HepG2 (cell line): ENCODE data around the gene ATE1. TPM values are rescaled to one million over a fixed set of nuclear protein-coding genes. Genes with fewer than 3 reads are reported as not detected.

Source experiments
- ARID3A ChIP-seq: IDR thresholded peaks from 2 replicates; pipeline ENCODE4 v1.6.1; 2012; ENCODE audit warnings: low read depth, low read length, improper control_type of control experiment
- CCAR2 ChIP-seq: fragments of 200-400 bp; formaldehyde crosslinking; optimal IDR thresholded peaks from 2 replicates; pipeline ENCODE3; 2018; ENCODE audit warnings: low read depth, mild to moderate bottlenecking, low read length, moderate library complexity
- FOXM1 ChIP-seq: sonication (generic); formaldehyde crosslinking; IDR thresholded peaks from 2 replicates; pipeline ENCODE4 v1.5.0; 2020; ENCODE audit warnings: missing genetic modification reagents
- JUND ChIP-seq: sonication (generic); formaldehyde crosslinking; IDR thresholded peaks from 2 replicates; pipeline ENCODE4 v1.8.0; 2022; ENCODE audit warnings: mild to moderate bottlenecking, missing genetic modification reagents
- MAF1 ChIP-seq: sonication (generic); formaldehyde crosslinking; IDR thresholded peaks from 2 replicates; pipeline ENCODE4 v1.5.0; 2020; ENCODE audit warnings: missing genetic modification reagents, borderline replicate concordance
- NRL ChIP-seq: sonication (generic); formaldehyde crosslinking; IDR thresholded peaks from 2 replicates; pipeline ENCODE4 v1.5.0; 2020; ENCODE audit warnings: missing genetic modification reagents, mild to moderate bottlenecking, moderate library complexity, borderline replicate concordance
- PRDM15 ChIP-seq: sonication (generic); formaldehyde crosslinking; IDR thresholded peaks from 2 replicates; pipeline ENCODE4 v1.4.0; 2020; ENCODE audit warnings: missing genetic modification reagents
- RFXANK ChIP-seq: IDR thresholded peaks from 2 replicates; pipeline ENCODE4 v1.6.1; 2016
- SMARCE1 ChIP-seq: fragments of 450-650 bp; IDR thresholded peaks from 2 replicates; pipeline ENCODE4 v1.6.1; 2017; ENCODE audit warnings: borderline replicate concordance
- ZBTB14 ChIP-seq: sonication (generic); formaldehyde crosslinking; IDR thresholded peaks from 2 replicates; pipeline ENCODE4 v1.4.0; 2020; ENCODE audit warnings: missing genetic modification reagents
- ZBTB26 ChIP-seq: IDR thresholded peaks from 2 replicates; pipeline ENCODE4 v1.6.1; 2016; ENCODE audit warnings: missing compliant biosample characterization, missing genetic modification reagents, borderline replicate concordance
- ZBTB4 ChIP-seq: sonication (generic); formaldehyde crosslinking; IDR thresholded peaks from 2 replicates; pipeline ENCODE4 v1.4.0; 2020; ENCODE audit warnings: missing genetic modification reagents, mild to moderate bottlenecking, borderline replicate concordance
- ZBTB49 ChIP-seq: sonication (generic); formaldehyde crosslinking; IDR thresholded peaks from 2 replicates; pipeline ENCODE4 v1.4.0; 2020; ENCODE audit warnings: missing genetic modification reagents, borderline replicate concordance
- ZNF33B ChIP-seq: sonication (generic); formaldehyde crosslinking; IDR thresholded peaks from 2 replicates; pipeline ENCODE4 v1.5.1; 2020; ENCODE audit warnings: mild to moderate bottlenecking, missing genetic modification reagents
- ZNF816 ChIP-seq: sonication (generic); formaldehyde crosslinking; IDR thresholded peaks from 2 replicates; pipeline ENCODE4 v1.8.0; 2022; ENCODE audit warnings: missing genetic modification reagents, mild to moderate bottlenecking, borderline replicate concordance
- polyA plus RNA-seq, 8 experiments: library from polyadenylated mRNA; depleted of rRNA in 3 of 8; stranded (reverse) in 7 of 8; unstranded in 1 of 8; fragments of >200 nt; fragmentation: Illumina TruSeq in 4 of 8; extraction: Trizol in 4 of 8; gene quantifications; 2 replicates each; pipeline versions ENCODE4 v1.2.1 to v1.2.3, GENCODE V29; 2011 to 2016; ENCODE audit warnings: low read depth in 4 of 8, missing spikeins in 1 of 8, mixed read lengths in 1 of 8; ENCODE audit not compliant: insufficient read depth in 1 of 8
- total RNA-seq, 5 experiments: library from RNA; depleted of rRNA; stranded (reverse); fragments of >200 nt; fragmentation: Illumina TruSeq; extraction: Trizol; gene quantifications; 2 replicates each; pipeline ENCODE4 v1.2.3, GENCODE V29; 2016; ENCODE audit warnings: low read depth in 1 of 5

The ATE1 gene
- total and polyA plus RNA-seq, 2 of the 13 experiments (the other 11 are each of a cell fraction or from before 2014, with no cell fraction given): 17.5 to 42.2 TPM

GRCh38 chr10:121935702-121936101 is 7.9 kb upstream of the ATE1 start (continued):
- TF ChIP-seq ZBTB49 (CRISPR knock-in tag): no peak
- peak; percentile 93; the same call in 1 of the 2 replicates for TF ChIP-seq ZBTB26 (CRISPR knock-in tag)
- TF ChIP-seq ZBTB14 (CRISPR knock-in tag): no peak
- TF ChIP-seq ZNF33B (CRISPR knock-in tag): no peak
- TF ChIP-seq JUND (CRISPR knock-in tag): peak; percentile 51
- TF ChIP-seq ARID3A: peak; percentile 88
- TF ChIP-seq ZNF816: no peak
- TF ChIP-seq CCAR2: no peak
- no peak for TF ChIP-seq SMARCE1
- TF ChIP-seq MAF1 (CRISPR knock-in tag): no peak
- TF ChIP-seq PRDM15 (CRISPR knock-in tag): no peak
- TF ChIP-seq RFXANK (CRISPR knock-in tag): no peak
- no peak for TF ChIP-seq NRL (CRISPR knock-in tag)
- no peak for TF ChIP-seq ZBTB4 (CRISPR knock-in tag)
- no peak for TF ChIP-seq FOXM1 (CRISPR knock-in tag)
